ENCODE data around the gene CTNNA3. TPM values are rescaled to one million over a fixed set of nuclear protein-coding genes. Genes with fewer than 3 reads are reported as not detected.

Gene CTNNA3
- total RNA-seq, 1 experiment from 2014 or later = not detected

DNA sequence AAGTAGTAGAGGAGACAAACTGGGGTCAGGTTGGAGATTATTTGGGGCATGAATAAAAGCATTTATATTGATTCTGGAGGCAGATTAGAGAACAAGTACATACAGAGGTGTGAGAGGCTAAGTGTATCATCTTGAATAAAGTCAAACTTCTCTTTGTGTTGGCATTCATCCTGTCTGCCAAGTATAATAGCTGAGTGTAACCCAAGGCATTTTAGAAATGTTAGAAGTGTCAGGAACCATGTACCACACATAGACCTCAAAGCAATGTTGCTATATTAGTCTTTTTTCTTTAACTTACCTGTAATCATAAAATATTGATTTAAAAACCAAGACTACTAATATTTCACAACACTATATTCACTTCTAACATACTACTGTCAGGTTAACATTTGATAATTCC is 826.4 kb downstream of the CTNNA3 start:
- no peak for DNase-seq (ENCODE audit: low read depth)

DNA sequence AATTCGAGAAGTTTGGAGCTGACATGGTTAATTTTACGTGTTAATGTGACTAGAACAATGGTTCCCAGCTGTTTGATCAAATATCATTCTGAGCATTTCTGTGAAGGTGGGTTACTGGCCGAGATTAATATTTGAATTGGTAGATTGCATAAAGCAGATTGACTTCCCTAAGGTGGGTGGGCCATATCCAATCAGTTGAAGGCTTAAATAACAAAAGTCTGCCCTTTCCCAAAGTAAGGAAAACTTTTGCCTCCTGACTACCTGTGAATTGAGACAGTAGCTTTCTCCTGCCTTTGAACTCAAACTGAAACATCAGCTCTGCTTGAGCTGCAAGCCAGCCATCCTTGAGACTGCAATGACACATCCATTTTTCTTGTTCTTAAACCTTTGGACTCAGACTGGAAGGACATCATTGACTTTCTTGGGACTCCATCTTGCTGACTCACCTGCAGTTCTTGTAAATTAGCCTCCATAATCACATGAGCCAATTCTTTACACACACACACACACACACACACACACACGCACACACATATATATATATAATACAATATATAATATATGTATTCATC is 833.2 kb downstream of the CTNNA3 start:
- no peak for DNase-seq (ENCODE audit: low read depth)

DNA sequence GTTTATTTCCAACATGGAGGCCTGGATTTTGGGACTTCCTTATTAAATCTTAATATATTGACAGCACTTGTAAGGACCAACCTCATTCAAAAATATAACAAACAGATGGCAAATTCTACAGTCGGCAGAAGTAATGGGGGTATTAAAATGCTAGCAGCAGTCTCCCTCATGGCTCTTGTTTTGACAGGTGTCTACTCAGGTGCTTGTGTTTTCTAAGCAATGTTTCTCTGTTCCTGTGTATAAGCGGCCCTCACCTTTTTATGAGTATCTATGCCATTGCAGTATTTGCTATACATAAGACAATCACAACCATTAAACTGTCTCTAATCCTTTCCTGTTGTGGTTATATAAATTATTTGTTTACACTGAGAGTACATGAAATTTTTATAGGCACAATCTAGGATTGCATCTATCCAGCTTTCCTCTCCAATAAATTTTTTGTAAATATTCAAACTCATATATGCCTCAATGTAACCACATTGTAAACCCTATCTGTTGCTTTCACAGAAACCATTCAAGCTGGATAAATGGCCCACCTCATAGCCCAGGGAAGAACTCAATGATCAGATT is 835.5 kb downstream of the CTNNA3 start:
- DNase-seq (ENCODE audit: low read depth) = no peak

DNA sequence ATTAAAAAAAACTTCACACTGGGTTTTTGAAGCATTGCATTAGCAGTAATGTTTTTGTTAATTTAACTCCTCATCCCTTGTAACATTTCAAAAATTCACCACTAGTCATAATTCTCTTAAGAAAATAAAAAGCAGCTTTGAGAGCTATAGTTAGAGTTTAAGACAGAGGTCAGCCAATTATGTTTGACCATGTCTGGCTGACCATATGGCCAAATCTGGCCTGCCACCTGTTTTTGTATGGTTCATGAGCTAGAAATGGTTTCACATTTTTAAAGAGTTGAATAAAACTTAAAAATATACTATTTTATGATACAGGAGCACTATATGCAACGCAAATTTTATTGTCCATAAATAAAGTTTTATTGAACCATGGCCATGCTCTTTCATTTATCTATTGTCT is 843.2 kb downstream of the CTNNA3 start:
- DNase-seq (ENCODE audit: low read depth) = no peak

DNA sequence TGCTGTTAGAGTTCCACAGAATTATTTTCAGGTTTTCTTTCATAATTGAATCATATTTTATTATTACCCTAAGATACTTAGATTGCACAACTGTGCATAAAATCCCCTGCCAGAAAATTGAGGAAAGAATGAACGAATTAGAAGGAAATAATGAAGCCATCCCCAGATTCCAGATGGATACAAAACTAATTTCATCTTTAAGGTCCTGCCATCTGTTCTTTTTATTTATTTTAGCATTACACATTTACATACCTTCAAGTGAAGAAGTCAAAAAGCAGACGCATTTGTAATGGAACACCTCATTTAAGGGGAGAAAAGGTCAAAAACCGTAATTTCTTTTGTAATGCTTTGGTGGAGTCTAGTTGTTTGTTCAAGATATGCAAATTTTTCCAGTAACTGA is 847.1 kb downstream of the CTNNA3 start:
- DNase-seq (ENCODE audit: low read depth) = no peak

DNA sequence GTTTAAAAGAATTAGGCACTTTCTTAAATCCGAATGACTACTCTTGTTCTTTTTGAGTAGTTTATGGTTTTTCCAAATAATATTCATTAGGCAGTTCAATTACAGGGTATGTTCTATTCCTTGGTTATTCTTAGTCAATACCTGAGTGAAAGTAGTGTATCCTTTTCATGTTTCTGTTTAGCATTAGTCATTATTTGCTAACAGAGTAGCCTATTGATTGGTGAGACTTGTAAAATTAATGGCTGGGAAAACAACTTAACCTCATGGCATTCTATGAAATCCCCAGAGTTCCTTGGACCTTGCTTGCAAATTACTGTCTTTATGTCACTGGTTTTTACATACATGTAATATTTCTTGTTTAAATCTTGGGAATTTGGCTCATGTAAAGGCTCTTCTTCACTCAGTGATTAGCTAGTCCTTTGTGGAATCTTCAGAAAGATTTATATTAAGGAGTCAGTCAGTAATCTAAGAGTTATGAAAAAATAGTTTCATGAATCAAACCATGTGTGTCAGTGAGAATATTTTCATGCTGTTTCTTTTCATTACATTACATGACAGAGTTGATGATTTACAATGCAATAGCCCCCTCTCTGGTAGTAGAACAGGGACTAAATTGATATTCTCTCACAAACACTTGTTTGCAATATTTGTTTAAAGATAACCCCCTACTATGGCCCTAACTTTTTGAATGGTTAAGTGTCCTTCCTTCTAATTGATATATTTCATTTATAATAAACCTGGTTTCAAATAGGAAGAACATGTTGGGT is 851.6 kb downstream of the CTNNA3 start:
- DNase-seq (ENCODE audit: low read depth) = no peak

DNA sequence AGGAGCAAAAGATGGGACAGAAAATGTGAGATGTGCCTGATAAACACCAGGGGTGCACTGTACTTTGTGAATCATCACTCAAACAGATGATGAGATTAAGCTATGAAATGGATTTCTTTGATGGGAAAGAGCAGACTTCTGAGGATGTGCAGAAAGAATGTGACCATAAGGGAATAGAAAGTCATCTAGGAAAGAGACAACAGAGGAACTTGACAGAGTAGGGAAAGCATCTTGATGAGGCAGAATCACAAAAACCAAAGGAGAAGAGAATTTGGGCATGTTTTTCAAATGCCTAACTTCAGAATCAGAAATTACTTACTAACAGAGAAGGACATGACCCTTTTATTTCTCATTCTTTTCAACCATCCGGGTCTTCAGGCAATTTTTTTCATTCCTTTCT is 852.6 kb downstream of the CTNNA3 start:
- DNase-seq (ENCODE audit: low read depth) = no peak

DNA sequence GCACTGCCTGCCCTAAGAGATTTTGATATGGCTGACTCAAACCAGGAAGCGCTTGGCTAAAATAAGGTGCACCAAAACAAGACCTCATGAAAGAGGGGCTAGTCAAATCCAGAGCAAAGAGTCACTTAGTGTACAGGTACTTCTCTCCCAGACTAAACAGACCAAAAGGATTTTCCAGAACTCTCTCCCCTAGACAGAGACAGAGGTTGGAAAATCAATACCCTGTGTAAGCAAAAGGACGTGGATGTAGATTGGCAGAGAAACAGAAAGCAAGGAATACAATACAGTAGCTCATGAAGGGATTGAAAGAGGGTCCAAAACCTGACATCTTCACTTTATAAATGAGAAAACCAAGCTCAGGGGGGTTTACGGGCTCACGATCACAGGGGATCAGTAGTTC is 853.1 kb downstream of the CTNNA3 start:
- no peak for DNase-seq (ENCODE audit: low read depth)

DNA sequence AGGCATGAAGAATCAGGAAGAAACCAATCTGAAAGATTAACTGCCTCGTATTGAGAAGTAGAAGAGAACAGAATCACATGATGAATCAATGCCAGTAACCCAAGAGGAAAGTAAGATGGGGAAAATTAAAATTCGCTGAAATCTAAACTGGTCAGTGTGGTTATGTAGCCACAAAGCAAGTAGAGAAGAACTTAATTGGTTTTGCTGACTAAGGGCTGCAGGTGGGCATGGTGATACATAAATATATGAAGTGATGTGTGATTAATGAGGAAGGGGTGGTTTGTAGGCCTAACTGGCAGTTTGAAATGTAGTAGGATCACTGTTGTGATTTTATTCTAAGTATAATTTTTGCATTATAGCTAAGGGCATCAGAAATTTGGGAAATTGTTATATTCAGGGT is 853.6 kb downstream of the CTNNA3 start:
- no peak for DNase-seq (ENCODE audit: low read depth)

DNA sequence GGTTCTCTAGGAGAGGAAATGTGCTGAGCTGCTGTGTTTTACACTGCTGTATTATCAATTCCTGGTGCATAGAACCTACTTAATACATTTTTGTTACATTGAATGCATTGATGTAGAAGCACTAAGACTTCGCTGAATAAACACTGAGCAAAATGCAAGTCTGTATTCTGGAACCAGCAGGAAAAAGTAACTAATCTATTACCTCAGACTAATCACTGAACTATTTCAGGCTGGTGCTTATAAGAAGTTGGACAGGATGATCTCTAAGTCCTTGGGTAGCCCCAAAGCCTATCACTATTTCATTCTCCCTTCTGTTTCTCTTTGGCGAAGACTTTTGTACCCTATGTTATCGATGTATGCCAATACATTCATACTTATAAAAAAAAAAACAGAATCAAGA is 857.3 kb downstream of the CTNNA3 start:
- no peak for DNase-seq (ENCODE audit: low read depth)

DNA sequence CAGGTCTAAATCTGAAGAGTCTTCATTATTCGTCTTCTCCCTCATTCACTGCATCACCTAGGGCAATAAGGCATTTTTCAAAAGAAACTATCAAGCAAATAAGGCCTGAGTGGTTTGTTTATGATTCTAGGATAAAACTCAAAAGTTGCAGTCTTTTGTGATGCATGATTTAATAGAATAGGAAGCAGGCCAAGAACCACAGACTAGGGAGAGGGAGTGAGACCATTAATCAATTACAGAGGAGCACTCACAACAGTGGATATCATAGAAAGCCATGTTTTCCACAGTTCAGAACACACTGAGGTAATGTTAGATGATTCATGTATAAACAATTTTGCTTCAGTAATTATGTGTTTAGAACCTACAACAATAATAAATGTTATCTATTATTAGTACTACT is 858.0 kb downstream of the CTNNA3 start:
- no peak for DNase-seq (ENCODE audit: low read depth)

DNA sequence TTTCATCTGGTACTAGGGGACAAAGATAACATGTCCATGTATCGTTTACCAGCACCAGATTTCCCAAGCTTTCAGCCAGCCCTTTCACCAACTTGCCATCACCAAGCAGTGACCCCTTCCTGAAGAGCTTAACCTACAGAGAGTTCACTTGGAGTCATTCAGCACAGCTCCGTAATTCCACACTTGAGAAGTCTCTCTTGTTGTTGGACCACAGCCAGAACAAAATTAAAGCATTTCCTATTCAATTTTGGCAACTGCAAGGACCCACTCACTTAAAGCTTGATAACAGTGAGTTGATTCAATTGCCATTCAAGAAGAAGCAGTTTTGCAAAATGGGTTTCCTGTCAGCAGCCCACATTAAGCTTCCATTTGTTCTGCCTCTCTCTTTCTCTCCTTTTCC is 858.7 kb downstream of the CTNNA3 start:
- DNase-seq (ENCODE audit: low read depth) = peak; percentile 3

DNA sequence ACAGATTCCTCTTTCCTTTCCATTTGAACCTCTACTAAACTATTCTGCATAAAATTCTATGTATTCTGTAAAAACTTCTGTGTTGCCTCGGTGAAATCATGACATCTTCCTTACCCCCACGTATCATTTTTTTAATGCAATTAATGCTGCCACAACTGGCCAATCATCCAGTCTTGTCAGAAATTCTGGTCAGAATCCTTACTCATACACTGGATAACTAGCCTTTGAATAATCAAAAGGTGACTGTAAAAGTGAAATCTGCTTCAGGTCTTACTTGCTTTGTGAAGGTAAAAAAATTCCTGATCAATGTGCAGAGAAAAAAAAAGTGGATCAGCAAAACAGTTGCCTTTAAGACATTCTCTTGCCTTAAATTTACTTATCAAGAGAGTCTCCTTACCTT is 859.2 kb downstream of the CTNNA3 start:
- DNase-seq (ENCODE audit: low read depth) = no peak

DNA sequence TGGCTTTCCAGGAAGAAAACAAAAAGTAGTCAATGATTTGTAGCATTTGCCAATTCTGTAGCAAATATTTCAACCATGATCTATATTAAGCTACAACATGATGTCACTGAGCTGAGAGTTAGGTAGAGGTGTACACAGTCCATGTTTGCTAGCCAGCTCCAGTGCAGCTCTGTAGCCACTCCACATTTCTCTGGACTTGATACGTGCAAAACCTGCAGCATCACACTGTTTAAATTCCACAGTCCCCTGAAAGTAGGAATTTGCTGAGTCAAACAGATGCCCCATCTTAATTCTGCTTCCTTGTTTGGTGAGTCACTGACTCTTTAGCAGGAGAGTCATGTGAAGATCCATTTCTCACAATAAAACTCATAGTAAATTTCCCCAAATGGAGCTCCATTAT is 859.9 kb downstream of the CTNNA3 start:
- peak; percentile 23 for DNase-seq (ENCODE audit: low read depth)

DNA sequence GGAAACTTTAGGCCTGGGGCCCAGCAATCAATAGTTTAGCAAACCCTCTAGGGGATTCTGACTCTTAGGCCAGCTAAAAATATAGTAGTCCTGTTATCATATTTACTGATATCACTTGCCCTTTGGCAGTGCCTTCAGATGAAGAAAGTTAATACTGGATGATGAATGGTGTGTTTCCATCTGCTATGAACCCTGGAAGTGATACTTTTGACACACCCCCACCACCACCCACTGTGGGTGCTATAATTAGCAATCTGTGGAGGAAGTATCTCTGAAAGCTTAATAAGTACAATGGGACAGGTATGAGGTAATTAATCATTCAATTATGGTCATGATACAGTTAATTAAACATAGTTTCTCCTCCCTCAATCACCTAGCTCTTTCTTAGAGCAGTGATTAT is 860.6 kb downstream of the CTNNA3 start:
- no peak for DNase-seq (ENCODE audit: low read depth)

DNA sequence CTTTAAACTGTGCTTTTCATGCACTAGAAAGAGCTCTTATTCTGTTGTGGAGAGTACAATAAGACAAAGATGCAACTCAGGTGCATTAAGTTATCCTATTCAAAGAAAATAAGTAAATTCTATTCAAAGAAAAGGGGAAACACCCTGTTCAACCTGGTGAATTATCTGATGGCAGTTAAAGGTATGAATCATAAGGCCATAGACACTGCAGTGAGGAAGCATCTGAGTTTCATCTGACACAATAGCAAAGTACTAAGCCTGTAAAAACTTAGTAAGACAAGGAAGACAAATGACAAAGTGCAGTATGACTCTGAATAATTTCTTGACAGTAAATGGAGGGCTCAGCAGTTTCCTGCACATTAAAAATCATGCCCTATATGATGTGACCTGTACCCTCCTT is 861.2 kb downstream of the CTNNA3 start:
- DNase-seq (ENCODE audit: low read depth) = no peak

DNA sequence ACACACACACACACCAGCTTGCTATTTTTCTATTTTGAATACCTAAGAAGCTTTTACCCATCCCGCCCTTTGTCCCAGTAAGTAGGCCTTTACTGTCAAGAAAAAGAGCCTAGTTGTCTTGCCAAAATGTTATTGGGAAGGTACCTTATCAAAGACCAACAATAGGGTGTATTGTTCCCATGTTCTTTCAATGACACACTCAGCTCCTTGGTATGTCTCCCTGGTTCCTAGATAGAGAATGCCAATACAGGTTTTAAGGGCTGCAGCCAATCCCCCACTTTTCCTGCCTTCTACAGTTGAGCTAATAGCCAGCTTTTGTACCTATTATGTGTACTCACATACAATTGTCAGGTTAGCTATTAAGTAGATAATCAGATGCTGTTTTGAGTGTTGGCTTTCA is 862.1 kb downstream of the CTNNA3 start:
- no peak for DNase-seq (ENCODE audit: low read depth)

DNA sequence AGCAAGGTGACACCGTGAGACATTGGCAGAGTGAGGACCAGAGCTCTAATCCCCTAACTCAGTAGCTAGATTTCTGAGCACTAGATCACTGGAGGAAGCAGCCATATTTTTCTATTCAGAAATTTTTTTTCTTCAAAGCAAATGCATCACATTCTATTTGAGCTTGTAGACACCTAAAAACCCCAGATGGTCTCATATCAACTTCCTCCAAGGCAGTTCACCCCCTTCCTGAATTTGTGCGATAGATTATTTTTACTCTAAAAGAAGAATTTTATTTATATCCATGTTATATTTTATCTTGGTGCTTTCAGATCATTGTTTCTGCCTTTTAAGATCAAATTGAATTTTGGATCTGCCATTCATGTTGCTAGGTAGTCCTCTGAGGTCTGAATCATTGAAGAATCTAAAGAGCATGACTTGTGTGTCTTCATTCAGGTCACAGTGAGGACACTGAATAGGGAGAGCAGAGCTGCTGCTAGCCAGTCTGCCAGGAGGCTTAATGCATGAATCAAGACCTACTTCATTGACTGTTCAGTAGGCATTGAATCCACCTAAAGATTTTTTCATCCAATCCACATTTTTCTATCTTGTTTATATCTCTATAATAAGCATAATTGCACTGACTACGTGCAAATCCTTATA is 863.1 kb downstream of the CTNNA3 start:
- DNase-seq (ENCODE audit: low read depth) = no peak

DNA sequence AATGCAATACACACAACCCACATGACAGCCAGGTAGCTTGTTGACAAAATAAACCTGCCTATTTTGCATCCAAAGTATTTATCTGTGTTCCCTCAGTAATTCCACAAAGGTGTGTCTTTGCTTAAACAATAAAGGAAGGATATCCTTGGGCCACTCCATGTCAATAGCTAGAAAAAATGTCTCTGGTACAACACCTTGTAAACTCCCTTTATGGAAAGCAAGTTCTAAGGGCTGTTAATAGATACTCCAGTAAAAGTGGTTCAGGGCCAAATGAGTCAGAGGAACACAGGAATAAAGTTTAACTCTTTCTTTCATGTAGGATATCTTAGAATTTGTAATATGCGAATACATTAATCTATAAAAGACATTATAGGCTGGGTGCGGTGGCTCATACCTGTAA is 867.0 kb downstream of the CTNNA3 start:
- DNase-seq (ENCODE audit: low read depth) = no peak

DNA sequence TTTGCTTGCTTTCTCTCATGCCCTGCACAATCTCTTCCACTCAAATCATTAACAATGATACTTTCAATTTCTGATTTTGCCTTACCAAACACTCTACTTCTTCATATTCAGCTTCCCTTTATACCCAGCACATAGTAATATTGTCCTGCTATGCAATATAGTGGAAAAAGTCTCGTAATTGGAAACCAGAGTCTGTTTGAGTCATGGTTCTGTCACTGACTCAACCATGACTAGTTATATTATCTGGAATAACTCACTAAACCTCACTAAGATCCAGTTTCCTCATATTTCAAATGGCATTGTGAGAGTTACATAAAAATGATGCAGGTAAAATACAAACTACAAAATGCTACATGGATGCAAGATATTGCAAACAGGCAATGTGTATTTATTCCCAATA is 868.6 kb downstream of the CTNNA3 start:
- DNase-seq (ENCODE audit: low read depth) = peak; percentile 22

DNA sequence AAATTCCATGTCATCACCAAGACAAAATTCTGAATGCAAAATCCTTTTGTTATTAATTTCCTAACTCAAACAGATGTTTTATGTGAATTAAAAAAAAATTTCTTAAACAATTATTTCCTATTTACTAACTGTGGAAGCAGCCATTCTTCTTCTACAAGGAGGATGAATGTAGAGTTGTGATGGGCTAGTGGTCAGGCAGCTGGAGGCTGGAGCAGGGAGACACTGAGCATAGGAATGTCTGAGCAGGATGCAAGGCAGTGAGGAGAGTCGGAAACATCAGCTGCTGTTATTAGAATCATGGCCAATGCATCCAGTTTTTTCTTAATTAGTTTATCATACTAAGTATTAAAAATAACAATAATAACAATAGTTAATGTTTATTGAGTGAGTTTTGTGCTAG is 872.7 kb downstream of the CTNNA3 start:
- no peak for DNase-seq (ENCODE audit: low read depth)

DNA sequence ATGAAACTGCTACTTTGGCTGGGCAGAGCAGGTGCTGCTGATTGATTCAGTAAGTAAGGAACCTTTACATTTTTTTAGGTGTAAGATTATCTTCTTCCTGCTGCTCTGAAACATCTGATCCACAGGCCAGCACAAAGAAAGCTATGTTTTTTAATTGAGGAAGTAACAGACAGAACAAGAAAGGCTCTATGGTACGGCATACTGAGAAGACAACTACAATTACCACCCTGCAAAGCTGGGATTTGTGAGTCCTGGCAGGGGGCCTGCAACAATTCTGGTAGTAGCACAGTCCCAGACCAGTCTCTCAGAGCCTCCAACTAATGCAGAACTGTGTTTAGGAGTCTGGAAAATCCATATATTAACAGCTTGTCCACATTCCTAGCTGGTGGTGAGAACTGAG is 873.2 kb downstream of the CTNNA3 start:
- DNase-seq (ENCODE audit: low read depth) = no peak

DNA sequence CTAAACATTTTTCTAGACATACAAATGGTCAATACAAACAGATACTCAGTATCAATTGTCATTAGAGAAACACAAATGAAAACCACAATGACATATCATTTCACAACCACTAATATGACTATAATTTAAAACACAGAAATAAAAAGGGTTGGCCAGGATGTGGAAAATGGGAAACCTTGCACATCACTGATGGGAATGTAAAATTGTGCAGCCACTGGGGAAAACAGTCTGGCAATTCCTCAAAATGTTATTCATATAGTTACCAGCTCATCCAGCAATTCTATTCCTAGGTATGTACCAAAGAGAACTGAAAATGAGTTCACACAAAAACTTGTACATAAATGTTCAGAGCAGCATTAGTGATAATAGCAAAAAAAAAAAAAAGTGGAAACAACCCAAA is 876.3 kb downstream of the CTNNA3 start:
- no peak for DNase-seq (ENCODE audit: low read depth)
